ENCODE measurements around the gene AP3B1. TPM values are rescaled to one million over a fixed set of nuclear protein-coding genes. Genes with fewer than 3 reads are reported as not detected.

The AP3B1 gene
- polyA plus RNA-seq, 3 donors, result 20.3 to 39.8 (median 24.9) TPM

- peaks cover 0 to 2% (median 0%) of the 10 kb centered on the region in 3 donors for H3K27me3 Mint-ChIP-seq (ENCODE audit: low read depth in 3 of 3)
- Histone ChIP-seq H3K4me1 (ENCODE audit: control insufficient read depth in 1 of 2, insufficient read depth in 2 of 2, low read length in 2 of 2) (no peaks in the 10 kb centered on the region), H4K20me1 (ENCODE audit: insufficient read depth, low read length) (no peaks in the 10 kb centered on the region), H3K36me3 (replicated peaks in 1 of 2; ENCODE audit: control insufficient read depth in 1 of 2, insufficient read depth in 2 of 2, low read length in 2 of 2) (peaks cover 2 to 25% of the 10 kb centered on the region in 2 donors), H3K27me3 (ENCODE audit: control insufficient read depth in 2 of 2, insufficient read depth in 2 of 2, low read length in 2 of 2) (no peaks in the 10 kb centered on the region), H3K27ac (ENCODE audit: low read depth in 1 of 2, low read length in 2 of 2) (no peak overlapping the region), H3K4me3 (replicated peaks in 1 of 3; ENCODE audit: low read depth in 2 of 3, low read length in 3 of 3) (no peak overlapping the region), H3K9ac (ENCODE audit: insufficient read depth, low read length, poor library complexity, severe bottlenecking) (no peak overlapping the region), H3K9me3 (replicated peaks in 1 of 2; ENCODE audit: control insufficient read depth in 1 of 2, insufficient read depth in 1 of 2, low read length in 2 of 2) (peaks cover 0 to 4% of the 10 kb centered on the region in 2 donors), H3K4me2 (replicated peaks; ENCODE audit: extremely low read depth, low read length, poor library complexity, severe bottlenecking) (no peak overlapping the region), H3K79me2 (ENCODE audit: insufficient read depth, low read length) (no peaks in the 10 kb centered on the region), H2AFZ (ENCODE audit: insufficient read depth, low read depth, low read length, poor library complexity, severe bottlenecking) (no peak overlapping the region)
- peaks cover 29 to 41% of the 10 kb centered on the region in 2 donors for H3K36me3 Mint-ChIP-seq
- H3K4me1 Mint-ChIP-seq, result no peaks in the 10 kb centered on the region
- H3K9me3 Mint-ChIP-seq, result peaks cover 0 to 10% (median 2%) of the 10 kb centered on the region in 7 donors
- intact Hi-C loops (cut with micrococcal nuclease), result no loop called here
- TF ChIP-seq CTCF (IDR thresholded peaks at IDR 0.05), result no peak
- DNase-seq, result no peak
- H3K4me3 Mint-ChIP-seq, result no peak overlapping the region
- H3K27ac Mint-ChIP-seq, result no peak overlapping the region
These were observed 215.6 kb downstream of the AP3B1 start for GRCh38 chr5:78078858-78079257.

- Histone ChIP-seq H3K9ac (ENCODE audit: insufficient read depth, low read length, poor library complexity, severe bottlenecking) (no peak overlapping the region), H3K27ac (ENCODE audit: low read depth in 1 of 2, low read length in 2 of 2) (no peak overlapping the region), H3K79me2 (ENCODE audit: insufficient read depth, low read length) (no peaks in the 10 kb centered on the region), H3K4me2 (replicated peaks; ENCODE audit: extremely low read depth, low read length, poor library complexity, severe bottlenecking) (no peak overlapping the region), H3K4me3 (replicated peaks in 1 of 3; ENCODE audit: low read depth in 2 of 3, low read length in 3 of 3) (no peak overlapping the region), H4K20me1 (ENCODE audit: insufficient read depth, low read length) (no peaks in the 10 kb centered on the region), H3K4me1 (ENCODE audit: control insufficient read depth in 1 of 2, insufficient read depth in 2 of 2, low read length in 2 of 2) (no peaks in the 10 kb centered on the region), H3K9me3 (replicated peaks in 1 of 2; ENCODE audit: control insufficient read depth in 1 of 2, insufficient read depth in 1 of 2, low read length in 2 of 2) (no peaks in the 10 kb centered on the region), H2AFZ (ENCODE audit: insufficient read depth, low read depth, low read length, poor library complexity, severe bottlenecking) (no peak overlapping the region), H3K27me3 (ENCODE audit: control insufficient read depth in 2 of 2, insufficient read depth in 2 of 2, low read length in 2 of 2) (no peaks in the 10 kb centered on the region), H3K36me3 (replicated peaks in 1 of 2; ENCODE audit: control insufficient read depth in 1 of 2, insufficient read depth in 2 of 2, low read length in 2 of 2) (peaks cover 0 to 16% of the 10 kb centered on the region in 2 donors)
- peaks cover 0 to 2% (median 0%) of the 10 kb centered on the region in 3 donors for H3K27me3 Mint-ChIP-seq (ENCODE audit: low read depth in 3 of 3)
- DNase-seq, result no peak
- intact Hi-C loops (cut with micrococcal nuclease), result no loop called here
- H3K4me1 Mint-ChIP-seq, result no peaks in the 10 kb centered on the region
- peaks cover 0 to 6% (median 2%) of the 10 kb centered on the region in 7 donors for H3K9me3 Mint-ChIP-seq
- H3K4me3 Mint-ChIP-seq, result no peak overlapping the region
- 98% methylated on average over 3 of the region's 4 CpGs for WGBS (ENCODE audit: insufficient coverage)
- peaks cover 26 to 33% of the 10 kb centered on the region in 2 donors for H3K36me3 Mint-ChIP-seq
- no peak for TF ChIP-seq CTCF (IDR thresholded peaks at IDR 0.05)
- H3K27ac Mint-ChIP-seq, result no peak overlapping the region
These were observed 217.0 kb downstream of the AP3B1 start for GRCh38 chr5:78077369-78078068.
